GM12878 (cell line): ENCODE data around the gene COL20A1. TPM values are rescaled to one million over a fixed set of nuclear protein-coding genes. Genes with fewer than 3 reads are reported as not detected.

ENCODE experiments used
- ATAC-seq: fragments of 200-7000 bp; cut with Tn5 transposase; 3 replicates; pipeline ENCODE4 v1.9.1; 2020; ENCODE audit warnings: mild to moderate bottlenecking, moderate library complexity
- BruUV-seq: library from RNA; stranded (reverse); fragments of 400-500 nt; replicated peaks from 2 replicates; lab custom pipeline; 2021; lab: Mats Ljungman, UMichigan
- CTCF ChIA-PET: fragments of 300-600 bp; sonication (Branson Sonifier 250); formaldehyde crosslinking; extraction: SDS; loops from one replicate; lab custom pipeline; 2021; ENCODE audit warnings: inconsistent platforms; lab: Yijun Ruan, JAX
- POLR2A ChIA-PET: fragments of 350-600 bp; formaldehyde crosslinking; extraction: SDS; loops from one replicate; lab custom pipeline; 2021; ENCODE audit warnings: inconsistent platforms; lab: Charles Lee
- RAD21 ChIA-PET: fragments of 300-600 bp; sonication (Branson Sonifier 250); formaldehyde crosslinking; loops from one replicate; lab custom pipeline; 2023; ENCODE audit warnings: antibody characterized with exemption; ENCODE audit not compliant: unreplicated experiment; lab: Charles Lee
- SMC1A ChIA-PET: fragments of 300-600 bp; sonication (Branson Sonifier 250); formaldehyde crosslinking; loops from one replicate; lab custom pipeline; 2023; ENCODE audit not compliant: unreplicated experiment, uncharacterized antibody; lab: Charles Lee
- DNase-seq: peaks from one replicate; pipeline ENCODE4 v3.0.0-alpha.2; 2011; ENCODE audit warnings: low read depth, low spot score
- FAIRE-seq: peaks from 3 replicates; lab custom pipeline; 2011; peaks lifted over from hg19 to GRCh38; lab: Jason Lieb, UNC
- H2AFZ ChIP-seq: 2 replicates; pipeline ENCODE4 v1.6.0; 2011; ENCODE audit warnings: low read depth, low read length, control low read depth; ENCODE audit not compliant: control insufficient read depth
- H3K27ac ChIP-seq: 2 replicates; pipeline ENCODE4 v1.5.1; 2011; ENCODE audit warnings: control low read depth; ENCODE audit not compliant: control insufficient read depth, insufficient read depth
- H3K27me3 ChIP-seq, 2 experiments: replicated peaks in 1 of 2; 2 replicates each; pipeline versions ENCODE4 v1.6.0 to v1.6.1; 2011; ENCODE audit warnings: low read length in 1 of 2; ENCODE audit not compliant: control insufficient read depth in 2 of 2, insufficient read depth in 2 of 2
- H3K36me3 ChIP-seq, 2 experiments: 2 replicates each; pipeline ENCODE4 v1.5.1; 2011; ENCODE audit warnings: low read length in 1 of 2; ENCODE audit not compliant: control insufficient read depth in 2 of 2, insufficient read depth in 2 of 2
- H3K4me1 ChIP-seq: 2 replicates; pipeline ENCODE4 v1.6.1; 2011; ENCODE audit warnings: mild to moderate bottlenecking, low read length, moderate library complexity, mixed read lengths; ENCODE audit not compliant: control insufficient read depth, insufficient read depth
- H3K4me2 ChIP-seq: 2 replicates; pipeline ENCODE4 v1.6.0; 2011; ENCODE audit warnings: control low read depth; ENCODE audit not compliant: control insufficient read depth, insufficient read depth
- H3K4me3 ChIP-seq: fragments of 200-600 bp; sonication (generic); 2 replicates; pipeline ENCODE4 v1.5.1; 2016
- H3K79me2 ChIP-seq: 2 replicates; pipeline ENCODE4 v1.6.0; 2011; ENCODE audit warnings: low read length; ENCODE audit not compliant: control insufficient read depth, insufficient read depth
- H3K9ac ChIP-seq: 2 replicates; pipeline ENCODE4 v1.8.0; 2011; ENCODE audit warnings: low read length, control low read depth, mixed read lengths; ENCODE audit not compliant: control insufficient read depth, insufficient read depth
- H3K9me3 ChIP-seq: replicated peaks from 3 replicates; pipeline ENCODE4 v1.5.1; 2011; ENCODE audit warnings: mild to moderate bottlenecking, low read length; ENCODE audit not compliant: control insufficient read depth, insufficient read depth
- H4K20me1 ChIP-seq: 2 replicates; pipeline ENCODE4 v1.6.0; 2011; ENCODE audit not compliant: control insufficient read depth, insufficient read depth
- SIX5 ChIP-seq: IDR thresholded peaks from 2 replicates; pipeline ENCODE4 v1.6.1; 2011; ENCODE audit warnings: mild to moderate bottlenecking, low read depth, low read length, moderate library complexity; ENCODE audit not compliant: severe bottlenecking
- WGBS: methylation state at CpG from one replicate; pipeline ENCODE4 v1.1.6; 2016; ENCODE audit warnings: low lambda C conversion rate; ENCODE audit not compliant: insufficient replicate concordance, insufficient coverage; ENCODE audit errors: missing lambda C conversion rate; 5-methylcytosine and 5-hydroxymethylcytosine counted together
- in situ Hi-C: fragments of 300-500 bp; cut with MboI; formaldehyde crosslinking; loops from 9 replicates; pipeline ENCODE4 v1.14.3; 2018; ENCODE audit warnings: mixed read lengths
- intact Hi-C: fragments of 100-400 bp; cut with micrococcal nuclease; formaldehyde crosslinking; loops from one replicate; pipeline ENCODE4 v1.14.2; 2022; ENCODE audit not compliant: unreplicated experiment
- polyA plus RNA-seq, 11 experiments: library from polyadenylated mRNA; depleted of rRNA in 4 of 11; unstranded in 6 of 11; stranded (reverse) in 5 of 11; fragments of >200 nt; fragmentation: Nextera tagmentation in 4 of 11; fragmentation: Illumina TruSeq in 1 of 11; extraction: Ambion mirVana in 4 of 11; extraction: Trizol in 1 of 11; gene quantifications; 1 replicate in 1 of 11; 2 replicates in 10 of 11; pipeline versions ENCODE4 v1.2.1 to v1.2.3, GENCODE V29; 2011 to 2016; ENCODE audit warnings: inconsistent platforms in 2 of 11, missing spikeins in 2 of 11, low read depth in 1 of 11
- total RNA-seq, 4 experiments: library from RNA; depleted of rRNA in 3 of 4; stranded (reverse); fragments of >200 nt in 3 of 4; fragmentation: Illumina TruSeq in 1 of 4; extraction: Trizol in 1 of 4; gene quantifications; 2 replicates each; pipeline versions ENCODE4 v1.2.1 to v1.2.3, GENCODE V29; 2013 to 2021
- TF ChIP-seq, protein P1 (sequence below): fragments of 450-650 bp; IDR thresholded peaks from 2 replicates; pipeline ENCODE4 v1.6.1; 2014; ENCODE audit warnings: mild to moderate bottlenecking
- TF ChIP-seq, protein P2 (sequence below): fragments of 150-350 bp; IDR thresholded peaks from 2 replicates; pipeline ENCODE4 v1.6.1; 2014; ENCODE audit warnings: mild to moderate bottlenecking, low read depth, low read length

The COL20A1 gene
- total and polyA plus RNA-seq, 10 of the 15 experiments (the other 5 are each of a cell fraction or from before 2014, with no cell fraction given): not detected

DNA sequence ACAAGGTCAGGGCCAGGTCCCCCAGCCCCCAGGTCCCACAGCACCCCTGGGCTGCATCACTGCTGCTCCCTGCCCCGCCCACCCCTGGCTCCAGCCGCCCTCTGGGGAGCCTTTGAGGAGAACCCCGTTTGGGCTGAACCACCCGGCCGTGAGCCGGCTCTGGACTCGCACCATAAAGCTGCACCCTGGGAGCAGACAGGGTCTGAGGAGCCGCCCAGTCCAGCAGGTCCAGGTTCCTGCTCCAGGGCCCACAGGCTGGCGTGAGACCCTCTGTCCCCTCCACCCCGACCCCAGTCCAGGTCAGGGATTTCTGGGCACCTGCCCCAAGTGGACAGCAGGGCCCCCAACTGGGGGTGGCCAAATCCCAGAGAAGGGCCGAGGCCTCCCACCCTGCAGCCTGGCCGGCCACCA lies 59.8 kb downstream of the COL20A1 start:
- CTCF ChIA-PET: no interaction called here
- in situ Hi-C loops: no loop called here
- Histone ChIP-seq H3K27me3 (no peaks in the 10 kb centered on the region), H3K4me2 (no peak overlapping the region), H3K9me3 (no peaks in the 10 kb centered on the region; the same call in 2 of the 3 replicates), H2AFZ (no peak overlapping the region), H3K36me3 (no peaks in the 10 kb centered on the region), H3K4me3 (no peak overlapping the region), H3K79me2 (no peaks in the 10 kb centered on the region), H3K4me1 (no peaks in the 10 kb centered on the region), H3K9ac (no peak overlapping the region), H4K20me1 (no peaks in the 10 kb centered on the region), H3K27ac (no peak overlapping the region)
- WGBS: 31% methylated on average over 6 of the region's 12 CpGs
- ATAC-seq: no peak
- DNase-seq: no peak
- SMC1A ChIA-PET: no interaction called here
- BruUV-seq: no TSS peak
- TF ChIP-seq, protein P1, sequence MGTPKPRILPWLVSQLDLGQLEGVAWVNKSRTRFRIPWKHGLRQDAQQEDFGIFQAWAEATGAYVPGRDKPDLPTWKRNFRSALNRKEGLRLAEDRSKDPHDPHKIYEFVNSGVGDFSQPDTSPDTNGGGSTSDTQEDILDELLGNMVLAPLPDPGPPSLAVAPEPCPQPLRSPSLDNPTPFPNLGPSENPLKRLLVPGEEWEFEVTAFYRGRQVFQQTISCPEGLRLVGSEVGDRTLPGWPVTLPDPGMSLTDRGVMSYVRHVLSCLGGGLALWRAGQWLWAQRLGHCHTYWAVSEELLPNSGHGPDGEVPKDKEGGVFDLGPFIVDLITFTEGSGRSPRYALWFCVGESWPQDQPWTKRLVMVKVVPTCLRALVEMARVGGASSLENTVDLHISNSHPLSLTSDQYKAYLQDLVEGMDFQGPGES: no peak
- no peak for TF ChIP-seq SIX5
- TF ChIP-seq, protein P2, sequence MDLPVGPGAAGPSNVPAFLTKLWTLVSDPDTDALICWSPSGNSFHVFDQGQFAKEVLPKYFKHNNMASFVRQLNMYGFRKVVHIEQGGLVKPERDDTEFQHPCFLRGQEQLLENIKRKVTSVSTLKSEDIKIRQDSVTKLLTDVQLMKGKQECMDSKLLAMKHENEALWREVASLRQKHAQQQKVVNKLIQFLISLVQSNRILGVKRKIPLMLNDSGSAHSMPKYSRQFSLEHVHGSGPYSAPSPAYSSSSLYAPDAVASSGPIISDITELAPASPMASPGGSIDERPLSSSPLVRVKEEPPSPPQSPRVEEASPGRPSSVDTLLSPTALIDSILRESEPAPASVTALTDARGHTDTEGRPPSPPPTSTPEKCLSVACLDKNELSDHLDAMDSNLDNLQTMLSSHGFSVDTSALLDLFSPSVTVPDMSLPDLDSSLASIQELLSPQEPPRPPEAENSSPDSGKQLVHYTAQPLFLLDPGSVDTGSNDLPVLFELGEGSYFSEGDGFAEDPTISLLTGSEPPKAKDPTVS: no peak
- no peak for FAIRE-seq
- intact Hi-C loops: no loop called here
- POLR2A ChIA-PET: no interaction called here
- RAD21 ChIA-PET: no interaction called here
